Muscle layer of duodenum (tissue), 2 donors: ENCODE results near the gene TRIM63.
A peak's percentile ranks its signal among the peaks of the same experiment; 100 is the strongest.

Experiments
- H3K27ac ChIP-seq: one replicate; pipeline ENCODE4 v1.7.0; 2013; ENCODE audit warnings: mild to moderate bottlenecking, low read length
- H3K27me3 ChIP-seq: one replicate; pipeline ENCODE4 v1.7.0; 2013; ENCODE audit warnings: low read depth, mild to moderate bottlenecking, control low read depth, low read length
- H3K36me3 ChIP-seq, 2 donors: one replicate each; pipeline ENCODE4 v1.7.0; 2013; ENCODE audit warnings: low read length in 2 of 2, control low read depth in 1 of 2, mild to moderate bottlenecking in 1 of 2; ENCODE audit not compliant: insufficient read depth in 2 of 2, control insufficient read depth in 1 of 2
- H3K4me1 ChIP-seq, 2 donors: one replicate each; pipeline ENCODE4 v1.7.0; 2013; ENCODE audit warnings: low read length in 2 of 2, mild to moderate bottlenecking in 2 of 2, control low read depth in 1 of 2, moderate library complexity in 1 of 2; ENCODE audit not compliant: insufficient read depth in 2 of 2, control insufficient read depth in 1 of 2
- H3K4me3 ChIP-seq, 2 donors: one replicate each; pipeline ENCODE4 v1.7.0; 2013; ENCODE audit warnings: low read length in 2 of 2, low read depth in 1 of 2, mild to moderate bottlenecking in 1 of 2
- H3K9me3 ChIP-seq, 2 donors: one replicate each; pipeline ENCODE4 v1.7.0; 2013; ENCODE audit warnings: low read length in 2 of 2, control low read depth in 1 of 2, mild to moderate bottlenecking in 1 of 2; ENCODE audit not compliant: control insufficient read depth in 1 of 2
- donor health status: healthy.

TRIM63 gene

GRCh38 chr1:26029864-26030481 lies 37.5 kb downstream of the TRIM63 start:
- no peak overlapping the region for H3K27ac ChIP-seq
- H3K36me3 ChIP-seq: no peaks in the 10 kb centered on the region
- no peak overlapping the region for H3K4me3 ChIP-seq

GRCh38 chr1:26029054-26029863 lies 38.2 kb downstream of the TRIM63 start:
- no peaks in the 10 kb centered on the region for H3K36me3 ChIP-seq
- no peaks in the 10 kb centered on the region for H3K4me1 ChIP-seq
- H3K4me3 ChIP-seq: no peak overlapping the region
- no peaks in the 10 kb centered on the region for H3K9me3 ChIP-seq
- H3K27ac ChIP-seq: no peak overlapping the region
- peaks cover 2% of the 10 kb centered on the region for H3K27me3 ChIP-seq

More at GRCh38 chr1:26029864-26030481, 37.5 kb downstream of the TRIM63 start:
- Histone ChIP-seq H3K27me3 (peaks cover 7% of the 10 kb centered on the region), H3K9me3 (no peaks in the 10 kb centered on the region), H3K4me1 (peaks cover 0 to 6% of the 10 kb centered on the region in 2 donors)

GRCh38 chr1:26028490-26028980 lies 38.9 kb downstream of the TRIM63 start:
- H3K9me3 ChIP-seq: no peaks in the 10 kb centered on the region
- H3K27me3 ChIP-seq: no peaks in the 10 kb centered on the region
- no peaks in the 10 kb centered on the region for H3K36me3 ChIP-seq
- H3K4me3 ChIP-seq: no peak overlapping the region
- no peaks in the 10 kb centered on the region for H3K4me1 ChIP-seq
- no peak overlapping the region for H3K27ac ChIP-seq

- Histone ChIP-seq H3K27ac (no peak overlapping the region), H3K4me1 (no peaks in the 10 kb centered on the region), H3K27me3 (no peaks in the 10 kb centered on the region), H3K36me3 (no peaks in the 10 kb centered on the region), H3K9me3 (no peaks in the 10 kb centered on the region), H3K4me3 (no peak overlapping the region)
These were observed 39.5 kb downstream of the TRIM63 start for GRCh38 chr1:26027716-26028489.

GRCh38 chr1:26025517-26025916 lies 41.9 kb downstream of the TRIM63 start:
- no peak overlapping the region for H3K4me3 ChIP-seq
- H3K9me3 ChIP-seq: no peaks in the 10 kb centered on the region

GRCh38 chr1:26025060-26025459 lies 42.4 kb downstream of the TRIM63 start:
- Histone ChIP-seq H3K9me3 (no peaks in the 10 kb centered on the region), H3K4me1 (peaks cover 0 to 23% of the 10 kb centered on the region in 2 donors), H3K27ac (no peak overlapping the region), H3K36me3 (no peaks in the 10 kb centered on the region), H3K4me3 (no peak overlapping the region), H3K27me3 (no peaks in the 10 kb centered on the region)

More at GRCh38 chr1:26025517-26025916, 41.9 kb downstream of the TRIM63 start:
- Histone ChIP-seq H3K36me3 (no peaks in the 10 kb centered on the region), H3K4me1 (peaks cover 0 to 18% of the 10 kb centered on the region in 2 donors), H3K27ac (no peak overlapping the region), H3K27me3 (no peaks in the 10 kb centered on the region)

- no peaks in the 10 kb centered on the region for H3K27me3 ChIP-seq
- H3K36me3 ChIP-seq: no peaks in the 10 kb centered on the region
- H3K9me3 ChIP-seq: no peaks in the 10 kb centered on the region
- no peak overlapping the region for H3K4me3 ChIP-seq
- H3K4me1 ChIP-seq: peaks cover 0 to 27% of the 10 kb centered on the region in 2 donors
- no peak overlapping the region for H3K27ac ChIP-seq
These were observed 43.6 kb downstream of the TRIM63 start for GRCh38 chr1:26023826-26024225.

GRCh38 chr1:26023009-26023408 lies 44.4 kb downstream of the TRIM63 start:
- Histone ChIP-seq H3K36me3 (no peaks in the 10 kb centered on the region), H3K27me3 (no peaks in the 10 kb centered on the region), H3K9me3 (no peaks in the 10 kb centered on the region), H3K27ac (no peak overlapping the region), H3K4me3 (no peak overlapping the region), H3K4me1 (peaks cover 0 to 27% of the 10 kb centered on the region in 2 donors)

GRCh38 chr1:26022404-26022779 lies 45.0 kb downstream of the TRIM63 start:
- H3K27me3 ChIP-seq: no peaks in the 10 kb centered on the region
- H3K9me3 ChIP-seq: no peaks in the 10 kb centered on the region
- peak overlapping the region in 1 of 2 donors; percentile 57 for H3K4me3 ChIP-seq
- H3K36me3 ChIP-seq: no peaks in the 10 kb centered on the region
- no peak overlapping the region for H3K27ac ChIP-seq
- H3K4me1 ChIP-seq: peaks cover 0 to 29% of the 10 kb centered on the region in 2 donors

GRCh38 chr1:26021647-26022403 lies 45.6 kb downstream of the TRIM63 start, which contains the start of gene EXTL1:
EXTL1 (plus strand) TSS chr1:26021775; CDS start chr1:26022647, 872 bp downstream.
- no peaks in the 10 kb centered on the region for H3K9me3 ChIP-seq
- no peaks in the 10 kb centered on the region for H3K36me3 ChIP-seq
- peak within 1 kb of the TSS in 1 of 2 donors; percentile 57 for H3K4me3 ChIP-seq
- H3K27ac ChIP-seq: no peak within 1 kb of the TSS
- no peaks in the 10 kb centered on the region for H3K27me3 ChIP-seq
- peaks cover 0 to 35% of the 10 kb centered on the region in 2 donors for H3K4me1 ChIP-seq
